G401.6 (cell line): ENCODE data around the gene ANKRD24.
A peak's percentile ranks its signal among the peaks of the same experiment; 100 is the strongest.
"Not testable (repeated sequence)": the region's sequence is repeated elsewhere in the genome, so short reads cannot be mapped to it uniquely, and the experiment has no call there.

Experiments
- FAIRE-seq: peaks from 2 replicates; lab custom pipeline; 2012; peaks lifted over from hg19 to GRCh38; lab: Jason Lieb, UNC

The ANKRD24 gene

DNA sequence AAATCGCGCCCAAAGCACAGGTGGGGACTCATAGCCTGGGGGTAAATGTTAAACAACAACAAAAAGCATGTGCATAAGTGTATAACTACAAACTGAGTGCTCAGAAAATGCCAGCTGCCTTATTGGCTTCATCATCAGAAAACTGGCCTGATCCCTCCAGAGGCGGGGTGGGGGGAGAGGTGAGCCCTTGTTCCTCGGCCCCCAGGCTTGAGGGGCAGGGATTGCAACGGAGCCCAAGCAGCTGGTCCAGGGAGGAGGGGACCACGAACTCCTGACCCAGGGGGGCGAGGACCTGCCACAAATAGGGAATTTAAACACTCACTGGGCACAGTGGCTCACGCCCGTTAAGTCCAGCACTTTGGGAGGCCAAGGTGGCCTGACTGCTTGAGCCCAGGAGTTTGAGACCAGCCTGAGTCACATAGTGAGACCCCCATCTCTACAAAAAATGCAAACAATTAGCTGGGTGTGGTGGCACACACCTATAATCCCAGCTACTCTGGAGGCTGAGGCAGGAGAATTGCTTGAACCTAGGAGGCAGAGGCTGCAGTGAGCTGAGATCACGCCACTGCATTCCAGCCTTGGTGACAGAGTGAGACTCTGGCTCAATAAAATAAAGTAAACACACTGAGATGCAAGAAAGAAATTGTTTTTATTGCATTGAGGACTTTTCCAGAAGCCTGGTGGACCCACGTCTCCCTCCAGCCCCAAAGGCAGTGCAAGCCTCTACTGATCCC lies 8.8 kb upstream of the ANKRD24 start:
- FAIRE-seq = no peak

DNA sequence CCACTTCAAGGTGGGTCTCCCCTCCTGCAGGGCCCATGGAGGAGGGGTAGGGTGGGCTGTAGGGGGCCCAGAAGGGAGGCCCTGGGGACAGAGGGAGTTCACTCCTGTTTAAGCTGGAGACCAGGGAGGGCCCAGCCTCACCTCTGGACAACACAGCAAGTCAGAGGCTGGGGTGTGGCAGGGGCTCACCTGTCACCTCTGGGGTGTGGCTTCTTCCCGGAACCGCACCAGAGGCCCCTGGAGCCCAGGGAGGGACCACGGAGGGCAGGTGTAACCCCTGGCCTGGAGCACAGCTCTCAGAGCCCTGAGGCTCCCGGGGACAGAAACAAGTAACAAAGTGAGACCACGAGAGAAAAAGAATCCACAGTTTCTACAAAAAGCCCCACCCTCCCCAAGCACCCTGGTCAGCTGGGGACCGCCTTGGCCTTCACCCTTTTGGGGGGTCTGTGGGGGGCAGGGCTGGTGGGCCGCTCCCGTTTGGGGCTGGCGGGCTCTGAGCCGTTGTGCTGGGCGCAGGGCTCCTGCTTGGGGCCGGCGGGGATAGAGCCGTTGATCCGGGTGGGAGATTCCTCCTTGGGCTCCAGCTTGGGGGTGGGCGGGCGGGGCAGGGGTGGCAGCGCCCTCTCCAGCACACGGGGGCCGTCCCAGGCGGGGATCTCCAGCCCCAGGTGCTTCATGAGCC lies 8.1 kb upstream of the ANKRD24 start:
- FAIRE-seq = no peak

DNA sequence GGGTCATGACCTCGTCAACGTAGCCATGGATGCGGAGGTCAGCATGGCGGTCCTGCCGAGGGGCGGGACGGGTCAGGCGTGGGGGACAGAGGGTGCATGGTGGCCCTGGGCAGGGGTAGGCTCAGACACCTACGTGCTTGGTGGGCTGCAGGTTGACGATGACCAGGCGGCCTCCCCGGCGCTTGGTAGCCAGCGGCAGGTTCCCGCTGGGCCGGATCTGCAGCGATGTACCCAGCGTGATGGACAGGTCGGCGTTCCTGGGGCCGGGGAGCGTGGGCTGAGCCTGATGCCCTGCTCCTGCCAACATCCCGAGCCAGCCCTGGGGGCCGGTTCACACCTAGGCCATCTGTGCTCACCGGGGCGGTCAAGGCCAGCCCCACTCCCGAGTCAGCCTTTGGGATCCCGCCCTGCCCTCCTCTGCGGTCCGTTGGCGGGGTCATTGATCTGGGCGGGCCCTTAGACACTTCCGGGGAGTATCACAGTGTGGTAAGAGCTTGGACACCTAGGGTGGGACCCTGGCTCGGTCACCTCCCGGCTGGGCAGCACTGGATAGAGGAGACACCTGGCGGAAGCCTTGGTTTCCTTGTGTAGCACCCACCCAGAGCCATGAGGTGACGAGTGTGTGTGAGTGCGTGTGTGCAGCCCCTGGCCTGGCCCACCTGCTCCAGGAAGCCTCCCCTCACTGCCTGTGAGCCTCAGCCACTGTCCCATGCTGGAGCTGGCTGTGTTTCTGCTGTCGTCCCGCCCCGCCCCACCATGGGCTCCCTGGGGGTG lies 7.4 kb upstream of the ANKRD24 start:
- no peak for FAIRE-seq

DNA sequence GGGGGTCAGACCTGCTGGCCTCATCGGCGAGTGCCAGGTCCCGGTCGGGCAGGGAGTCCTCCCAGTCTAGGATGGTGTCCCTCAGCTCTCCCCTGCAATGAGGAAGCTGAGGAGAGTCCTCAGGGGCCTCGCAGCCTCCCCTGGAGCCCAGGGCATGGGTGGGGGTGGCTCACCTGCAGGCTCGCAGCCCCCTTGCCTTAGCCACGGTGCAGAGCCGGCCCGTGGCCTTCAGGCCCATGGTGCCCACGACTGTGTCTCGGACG lies 6.9 kb upstream of the ANKRD24 start:
- FAIRE-seq = no peak

DNA sequence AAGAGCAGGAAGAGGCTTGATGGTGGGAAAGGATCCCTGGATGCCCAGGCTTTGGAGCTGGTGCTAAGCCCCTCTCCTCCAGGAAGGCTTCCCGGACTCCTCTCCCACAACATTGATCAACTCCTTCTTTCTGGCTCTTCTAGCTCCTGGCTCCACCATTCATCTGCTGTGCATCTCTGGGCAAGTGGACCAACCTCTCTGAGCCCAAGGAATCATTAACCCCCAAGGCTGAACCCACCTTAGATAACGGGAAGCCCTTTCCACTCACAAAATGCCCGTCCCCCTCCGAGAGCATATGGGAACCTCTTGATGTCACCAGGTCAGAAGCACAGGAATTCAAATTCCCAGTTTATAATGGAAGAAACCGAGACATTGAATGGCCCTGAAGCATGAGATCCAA lies 5.3 kb upstream of the ANKRD24 start:
- FAIRE-seq = no peak

DNA sequence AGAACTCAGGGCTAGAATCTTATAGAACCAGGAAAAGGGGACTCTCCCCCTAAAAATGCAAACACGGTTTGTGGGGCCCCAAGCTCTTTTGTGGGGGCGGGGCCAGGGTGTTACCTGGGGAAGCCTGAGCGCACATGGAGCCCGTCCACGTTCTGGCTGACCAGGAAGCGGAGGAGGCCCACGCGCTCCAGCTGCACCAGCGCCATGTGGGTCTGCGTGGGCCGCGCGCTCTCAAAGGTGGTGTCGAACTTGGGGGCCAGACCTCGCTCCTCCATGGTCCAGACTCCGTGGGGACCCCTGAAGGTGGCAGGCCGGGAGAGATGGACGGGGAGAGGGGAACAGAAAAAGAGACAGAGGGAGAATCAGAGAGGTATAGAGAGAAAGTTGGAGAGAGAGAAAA lies 3.5 kb upstream of the ANKRD24 start:
- FAIRE-seq = no peak

DNA sequence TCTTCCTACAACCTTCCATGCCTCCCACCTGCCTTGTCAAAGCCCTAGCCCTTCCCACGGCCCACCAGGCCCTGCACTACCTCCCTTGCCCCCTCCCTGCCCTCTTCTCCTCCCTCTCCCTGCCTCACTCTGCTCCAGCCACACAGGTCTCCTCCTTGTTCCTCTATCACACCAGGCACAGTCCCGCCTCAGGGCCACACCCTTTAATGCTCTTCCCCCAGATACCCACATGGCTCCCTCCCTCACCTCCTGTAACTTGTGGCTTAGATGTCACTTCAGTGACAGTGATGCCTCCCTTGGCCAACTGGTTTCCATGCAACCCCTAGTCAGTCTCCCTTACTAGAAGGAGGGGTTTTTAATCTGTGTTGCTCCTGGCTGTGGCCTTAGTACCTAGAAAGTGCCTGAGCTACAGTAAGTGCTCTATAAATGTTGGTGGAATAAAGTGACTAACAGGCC lies 1.4 kb upstream of the ANKRD24 start:
- no peak for FAIRE-seq

DNA sequence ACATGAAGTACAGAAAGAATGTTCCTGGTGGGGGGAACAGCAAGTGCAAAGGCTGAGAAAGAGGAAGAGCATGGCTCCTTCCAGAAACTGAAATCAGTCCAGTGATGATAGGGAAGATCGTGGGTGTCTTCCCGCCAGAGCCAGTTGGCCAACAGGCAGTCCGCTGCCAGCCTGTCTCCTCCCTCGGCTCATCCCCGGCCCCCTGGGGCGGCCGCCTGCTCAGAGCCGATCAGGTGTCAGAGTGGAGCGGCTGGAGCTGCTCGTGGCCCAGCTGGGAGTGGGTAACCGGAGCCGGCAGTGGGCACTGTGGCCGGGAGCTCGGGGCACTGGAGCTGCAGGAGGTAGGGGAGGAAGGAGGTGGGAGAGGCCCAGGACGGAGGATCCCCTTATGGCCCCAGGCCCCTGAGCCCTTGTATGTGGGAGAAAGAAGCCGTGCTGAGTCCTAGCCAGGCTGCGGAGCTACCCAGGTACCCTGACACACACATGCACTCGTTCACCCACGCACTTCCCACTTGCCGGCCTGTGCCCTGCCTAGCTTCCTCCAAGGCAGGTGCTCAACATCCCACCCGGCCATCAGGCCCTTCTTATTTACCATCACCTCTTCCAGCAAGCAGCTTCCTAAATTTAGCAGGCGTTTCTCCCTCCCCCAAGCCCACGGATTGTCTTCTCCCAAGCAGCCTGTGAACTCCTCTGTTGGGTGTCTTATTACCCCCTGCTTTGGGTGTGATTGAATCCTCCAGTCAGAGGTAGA lies 1.7 kb downstream of the ANKRD24 start:
- FAIRE-seq = no peak

DNA sequence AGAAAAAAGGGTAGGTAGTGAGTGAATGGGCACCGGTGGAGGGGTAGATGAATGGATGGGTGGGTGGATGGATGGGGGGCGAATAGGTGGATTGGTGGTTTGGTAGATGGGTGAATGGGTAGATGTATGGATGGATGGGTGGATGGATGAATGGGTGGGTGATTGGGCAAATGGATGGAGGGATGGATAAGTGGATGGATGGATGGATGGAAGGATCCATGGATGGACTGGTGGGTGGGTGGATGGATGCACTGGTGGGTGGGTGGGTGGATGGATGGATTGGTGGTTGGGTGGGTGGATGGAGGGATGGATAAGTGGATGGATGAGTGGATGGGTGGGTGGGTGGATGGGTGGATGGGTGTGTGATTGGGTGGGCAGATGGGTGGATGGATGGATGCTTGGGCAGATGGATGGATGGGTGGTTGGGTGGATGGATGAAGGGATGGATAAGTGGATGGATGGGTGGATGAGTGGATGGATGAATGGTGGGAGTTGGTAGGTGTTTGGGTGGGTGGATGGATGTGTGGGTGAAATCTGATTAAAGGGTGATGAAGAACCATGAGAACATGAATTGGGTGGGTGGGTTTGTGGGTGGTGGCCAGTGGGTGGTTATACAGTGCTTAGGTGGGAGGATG lies 2.3 kb downstream of the ANKRD24 start:
- no peak for FAIRE-seq

DNA sequence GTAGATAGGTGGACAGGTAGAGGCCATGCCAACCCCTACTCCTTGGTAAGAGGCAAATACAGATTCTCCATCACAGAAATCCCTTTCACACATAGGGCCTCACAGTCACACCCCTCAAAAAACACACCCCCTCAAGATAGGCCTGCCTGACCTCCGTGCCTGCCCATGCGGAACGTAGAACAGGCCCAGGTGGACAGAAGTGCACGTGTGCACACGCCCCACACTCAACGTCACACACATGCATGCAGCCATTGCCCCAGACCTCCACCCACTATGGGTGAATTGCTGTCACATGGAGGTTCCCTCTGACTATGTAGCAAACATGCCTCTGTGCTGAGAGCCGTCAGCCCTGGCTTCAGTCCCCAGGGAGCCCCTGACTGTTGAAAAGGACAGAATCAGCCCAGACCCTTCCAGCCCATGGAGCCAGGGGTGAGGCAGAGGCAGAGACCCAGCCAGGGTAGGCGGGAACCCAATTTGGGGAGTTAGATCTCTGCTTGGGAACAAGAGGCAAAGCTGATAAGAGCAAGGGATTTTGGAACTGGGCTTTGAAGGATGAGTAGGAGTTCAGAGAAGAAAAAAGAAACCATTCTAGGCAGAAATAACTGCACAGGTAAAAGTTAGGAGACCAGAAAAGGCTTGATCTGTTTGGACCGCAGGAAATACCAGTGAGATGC lies 3.1 kb downstream of the ANKRD24 start:
- FAIRE-seq = no peak

DNA sequence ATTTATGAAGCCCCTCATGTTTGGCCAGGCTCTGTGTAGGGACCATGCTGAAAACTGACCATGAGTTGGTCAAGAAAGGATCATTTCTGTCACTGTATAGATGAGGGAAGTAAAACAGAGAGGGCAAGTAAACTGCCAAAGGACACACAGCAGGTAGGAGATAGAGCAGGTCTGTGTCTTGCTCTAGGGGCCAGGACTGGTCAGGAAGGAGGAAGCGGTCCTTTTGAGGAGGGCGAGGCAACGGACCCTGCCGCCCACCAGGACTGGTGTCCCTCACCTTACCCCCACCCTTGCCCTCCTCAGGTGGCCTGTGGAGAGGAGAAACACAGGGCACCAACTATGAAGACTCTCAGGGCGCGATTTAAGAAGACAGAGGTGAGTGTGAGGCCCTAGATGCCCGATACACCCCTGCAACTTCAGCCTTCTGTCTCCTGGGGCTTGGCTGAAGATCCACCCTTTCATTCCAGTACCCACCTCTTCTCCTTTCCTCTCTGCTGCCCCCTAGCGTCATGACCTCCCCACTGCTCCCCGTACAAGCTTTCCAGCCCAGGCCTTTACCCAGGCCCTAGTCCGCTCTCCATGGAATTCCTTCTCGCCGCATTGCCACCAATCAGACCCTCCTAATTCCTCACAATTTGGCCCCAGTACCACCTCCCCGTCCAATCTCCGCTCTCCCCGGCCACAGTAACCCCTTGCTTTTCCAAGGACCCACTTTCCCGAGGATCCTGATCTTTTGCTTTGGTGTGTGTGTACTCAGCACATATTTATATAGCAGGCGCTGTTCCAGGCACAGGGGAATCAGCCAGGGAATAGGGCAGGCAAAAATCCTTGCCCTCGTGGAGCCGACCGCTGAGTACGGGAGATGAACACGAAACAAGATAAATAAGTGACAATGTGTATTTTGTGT lies 3.9 kb downstream of the ANKRD24 start:
- peak; percentile 87 for FAIRE-seq

DNA sequence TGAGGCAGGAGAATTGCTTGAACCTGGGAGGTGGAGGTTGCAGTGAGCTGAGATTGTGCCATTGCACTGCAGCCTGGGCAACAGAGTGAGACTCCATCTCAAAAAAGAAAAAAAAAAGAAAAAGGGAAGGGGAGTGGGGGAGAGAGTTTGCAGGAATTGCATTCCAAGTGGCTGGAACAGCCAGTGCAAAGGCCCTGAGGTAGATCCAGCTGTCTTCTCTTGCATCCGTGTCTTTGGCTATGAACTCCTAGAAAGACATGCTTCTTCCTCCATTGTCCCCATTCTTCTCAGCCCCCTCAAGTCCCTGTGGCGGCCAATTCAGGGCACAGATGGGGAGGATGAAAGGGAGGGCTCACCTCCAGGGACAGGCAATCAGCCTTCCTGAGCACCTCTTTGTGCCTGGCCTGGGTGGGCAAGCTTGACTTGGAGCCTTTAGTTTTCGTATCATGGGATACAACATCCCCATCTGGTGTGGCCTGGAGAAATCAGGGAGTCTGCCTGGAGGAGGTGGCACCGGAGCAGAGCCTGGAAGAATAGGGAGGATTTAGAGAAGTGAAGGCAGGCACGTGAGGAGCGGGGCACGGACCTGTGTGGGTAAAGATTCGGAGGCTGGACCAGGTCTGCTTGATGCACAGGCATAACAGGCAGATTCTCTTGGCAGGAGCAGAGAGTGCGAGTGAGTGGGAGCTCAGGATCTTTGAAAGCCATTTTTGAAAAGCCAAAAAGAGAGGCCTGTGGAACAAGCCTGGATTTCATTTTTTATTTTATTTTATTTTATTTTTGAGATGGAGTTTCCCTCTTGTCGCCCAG lies 5.0 kb downstream of the ANKRD24 start:
- FAIRE-seq = no peak

DNA sequence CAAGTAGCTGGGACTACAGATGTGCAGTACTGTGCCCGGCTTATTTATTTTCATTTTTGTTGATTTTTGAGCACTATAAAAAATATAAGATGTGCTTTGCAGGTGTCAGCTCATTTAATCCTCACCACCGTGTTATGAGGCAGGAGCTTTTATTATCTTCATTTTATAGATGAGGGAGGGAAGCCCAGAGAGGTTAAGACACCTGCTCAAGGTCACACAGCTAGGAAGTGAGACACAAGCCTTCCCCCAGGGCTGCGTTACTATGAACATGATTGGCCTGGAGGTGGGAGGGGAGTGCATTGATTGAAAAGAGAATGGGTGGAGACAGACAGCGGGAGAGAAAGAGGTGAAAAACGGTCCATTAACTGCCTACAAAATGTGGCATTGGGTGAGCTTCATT lies 7.2 kb downstream of the ANKRD24 start:
- FAIRE-seq = no peak

DNA sequence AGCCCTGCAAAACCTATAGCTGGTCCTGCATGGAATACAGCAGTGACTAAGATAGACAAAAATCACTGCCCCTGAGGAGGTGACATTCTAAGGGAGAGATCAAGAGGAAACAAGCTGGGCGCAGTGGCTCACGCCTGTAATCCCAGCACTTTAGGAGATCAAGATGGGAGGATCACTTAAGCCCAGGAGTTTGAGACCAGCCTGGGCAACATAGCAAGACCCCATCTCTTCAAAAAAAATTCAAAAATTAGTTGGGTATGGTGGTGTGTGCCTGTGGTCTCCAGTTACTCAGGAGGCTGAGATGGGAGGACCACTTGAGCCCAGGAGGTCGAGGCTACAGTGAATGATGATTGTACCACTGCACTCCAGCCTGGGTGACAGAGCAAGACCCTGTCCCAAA lies 10.0 kb downstream of the ANKRD24 start:
- FAIRE-seq = not testable (repeated sequence)

DNA sequence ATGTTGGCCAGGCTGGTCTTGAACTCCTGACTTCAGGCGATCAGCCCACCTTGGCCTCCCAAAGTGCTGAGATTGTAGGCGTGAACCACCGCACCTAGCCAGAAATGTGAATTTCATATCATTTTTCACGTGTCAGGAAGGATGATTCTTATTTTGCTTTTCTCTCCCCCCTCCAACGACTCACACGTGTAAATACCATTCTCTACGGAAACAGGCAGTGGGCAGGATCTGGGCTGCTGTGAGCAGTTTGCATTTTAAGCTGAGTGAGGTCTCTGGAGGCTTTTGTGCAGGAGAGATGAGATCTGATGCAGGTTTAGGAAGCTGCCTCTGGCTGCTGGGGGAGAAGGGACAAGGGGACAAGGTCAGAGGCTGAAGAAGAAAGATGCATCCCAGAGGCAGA lies 11.9 kb downstream of the ANKRD24 start:
- no peak for FAIRE-seq

DNA sequence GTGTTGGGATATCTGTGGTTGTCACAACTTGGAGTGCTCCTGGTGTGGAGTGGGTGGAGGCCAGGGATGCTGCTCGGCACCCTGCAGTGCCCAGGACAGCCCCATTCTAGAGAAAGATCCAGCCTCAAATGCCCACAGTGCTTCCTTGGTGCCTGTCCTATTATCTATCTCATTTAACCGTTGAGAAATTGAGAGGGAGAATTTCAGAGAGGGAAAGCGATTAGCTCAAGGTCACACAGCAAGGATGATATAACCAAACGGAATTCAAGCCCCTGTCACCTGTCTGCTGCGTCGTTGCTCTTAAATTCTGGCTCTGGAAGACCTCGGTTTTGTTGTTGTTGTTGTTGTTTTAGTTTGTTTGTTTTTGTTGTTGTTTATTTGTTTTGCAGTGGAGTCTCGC lies 13.5 kb downstream of the ANKRD24 start:
- no peak for FAIRE-seq

DNA sequence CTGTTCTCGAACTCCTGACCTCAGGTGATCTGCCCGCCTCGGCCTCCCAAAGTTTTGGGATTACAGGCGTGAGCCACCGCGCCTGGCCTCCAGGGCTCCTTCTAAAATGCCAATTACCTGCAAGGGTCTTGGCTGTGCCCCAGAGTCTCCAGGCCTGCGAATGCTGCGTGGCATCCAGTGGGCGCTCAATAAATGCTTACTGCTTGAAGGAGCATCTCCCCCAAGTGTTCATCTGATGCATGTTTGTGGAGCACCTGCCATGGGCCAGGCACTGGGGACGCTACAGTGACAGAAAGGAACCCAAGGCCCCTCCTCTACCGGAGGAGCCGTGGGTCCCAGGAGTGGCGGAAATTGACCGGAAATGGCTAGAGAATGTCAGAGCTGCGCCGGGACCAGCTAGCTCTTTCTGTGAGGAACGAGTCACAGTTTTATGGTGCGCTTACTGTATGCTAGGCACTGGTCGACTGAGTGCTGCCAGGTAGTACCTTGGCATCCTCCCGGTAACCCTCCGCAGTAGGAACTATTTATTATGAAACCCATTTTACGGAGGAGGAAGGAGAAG lies 14.2 kb downstream of the ANKRD24 start:
- FAIRE-seq = no peak

DNA sequence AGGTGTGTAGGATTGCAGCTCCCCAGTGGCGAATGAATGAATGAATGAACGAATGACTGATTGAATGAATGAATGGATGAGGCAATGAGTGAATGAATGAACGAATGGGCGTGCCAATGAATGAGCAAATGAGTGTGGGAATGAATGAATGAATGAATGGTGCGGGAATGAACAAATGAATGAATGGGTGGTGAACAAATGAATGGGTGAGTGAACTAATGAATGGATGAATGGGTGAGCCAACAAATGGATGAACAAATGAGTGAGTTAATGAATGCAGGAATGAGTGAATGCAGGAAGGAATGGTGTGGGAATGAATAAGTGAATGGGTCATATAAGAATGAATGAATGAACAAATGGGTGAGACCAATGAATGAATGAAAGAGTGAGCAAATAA lies 14.7 kb downstream of the ANKRD24 start:
- no peak for FAIRE-seq
